ENCODE results near the gene C14orf132.
A peak's percentile ranks its signal among the peaks of the same experiment; 100 is the strongest.

The C14orf132 gene

DNA sequence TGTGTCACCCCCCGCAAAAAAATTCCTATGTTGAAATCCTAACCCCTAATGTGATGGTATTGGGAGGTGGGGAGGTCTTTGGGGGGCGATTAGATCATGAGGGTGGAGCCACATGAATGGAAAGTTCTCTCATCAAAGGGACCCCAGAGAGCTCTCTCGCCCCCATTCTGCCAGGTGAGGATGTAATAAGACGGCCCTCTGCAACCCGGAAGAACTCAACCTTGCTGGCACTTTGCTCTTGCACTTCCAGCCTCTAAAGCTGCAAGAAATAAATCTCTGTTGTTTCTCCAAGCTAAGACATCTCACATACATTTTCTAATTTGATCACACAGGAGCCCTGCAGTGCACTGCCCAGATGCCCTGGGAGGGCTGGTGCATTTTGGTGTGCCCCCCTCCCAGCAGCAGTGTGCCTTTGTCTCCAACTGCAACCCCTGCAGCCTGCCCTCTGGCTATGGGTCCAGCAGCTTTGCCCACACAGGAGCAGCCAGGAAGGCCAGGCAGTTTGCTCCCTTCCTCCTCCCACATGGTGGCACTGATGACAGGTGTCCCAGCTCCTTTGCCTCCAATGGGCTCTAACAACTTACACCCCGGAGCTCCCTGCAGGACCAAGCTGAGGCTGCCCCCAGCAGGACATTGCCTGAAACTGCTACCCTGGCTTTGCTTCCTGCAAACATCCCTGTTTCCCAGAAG, 59.3 kb downstream of the C14orf132 start:
- no peak for DNase-seq (ENCODE audit: low spot score)

DNA sequence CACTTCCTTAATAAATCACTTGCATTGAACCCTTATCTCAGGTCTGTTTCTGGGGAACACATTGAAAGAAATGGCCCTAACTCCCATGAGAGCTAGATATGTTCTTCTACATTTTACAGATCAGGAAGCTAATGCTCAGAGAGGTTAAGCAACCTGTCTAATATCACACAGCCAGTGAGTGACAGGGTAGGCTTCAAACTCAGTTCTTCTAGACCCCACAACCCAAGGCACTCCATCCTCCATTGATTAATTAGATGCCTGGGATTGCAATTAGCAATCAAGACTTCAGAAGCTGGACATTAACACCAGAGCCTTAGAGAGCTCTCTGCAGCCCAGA, 59.8 kb downstream of the C14orf132 start:
- DNase-seq (ENCODE audit: low spot score), result no peak

DNA sequence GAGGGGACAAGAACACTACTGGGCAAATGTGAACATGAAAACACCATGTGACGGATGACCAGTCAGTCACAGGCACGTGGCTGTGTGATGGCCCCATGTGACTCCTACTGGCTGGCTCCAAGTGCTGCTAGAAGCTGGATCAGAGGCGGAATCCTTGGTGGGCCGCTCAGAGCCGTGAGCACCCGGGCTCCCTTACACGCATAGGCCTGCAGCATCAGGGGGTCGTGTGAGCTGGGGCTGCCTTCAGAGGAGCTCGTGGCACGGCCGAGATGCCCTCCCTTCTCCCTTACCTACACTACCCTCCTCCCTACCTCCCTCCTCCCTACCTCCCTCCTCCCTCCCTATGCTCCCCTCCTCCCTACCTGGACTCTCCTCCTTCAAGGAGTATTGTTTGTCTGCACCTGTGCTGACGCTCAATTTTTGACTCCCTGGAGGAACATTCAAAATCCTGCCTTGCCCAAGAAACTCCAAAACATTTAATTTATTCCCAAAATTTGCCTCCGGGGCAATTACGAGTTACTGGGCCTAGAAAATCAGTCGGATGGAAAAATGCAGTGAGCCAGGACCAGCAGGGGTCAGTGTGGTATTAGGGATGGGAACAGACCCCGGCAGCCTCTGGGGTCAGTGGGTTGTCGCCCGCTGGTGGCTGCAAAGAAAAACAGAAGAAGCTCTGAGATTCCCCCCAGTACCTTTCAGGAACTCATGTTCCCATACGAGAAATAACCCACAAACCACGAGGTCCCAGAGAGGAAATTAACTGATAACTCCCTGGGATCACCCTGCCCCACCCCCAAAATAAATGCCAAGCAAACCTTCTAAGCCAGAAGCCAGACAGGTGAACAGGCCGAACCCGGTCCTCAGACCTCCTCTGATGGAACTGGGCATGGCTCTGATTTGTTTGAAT, 61.3 kb downstream of the C14orf132 start:
- DNase-seq (ENCODE audit: low spot score), result peak; percentile 31

DNA sequence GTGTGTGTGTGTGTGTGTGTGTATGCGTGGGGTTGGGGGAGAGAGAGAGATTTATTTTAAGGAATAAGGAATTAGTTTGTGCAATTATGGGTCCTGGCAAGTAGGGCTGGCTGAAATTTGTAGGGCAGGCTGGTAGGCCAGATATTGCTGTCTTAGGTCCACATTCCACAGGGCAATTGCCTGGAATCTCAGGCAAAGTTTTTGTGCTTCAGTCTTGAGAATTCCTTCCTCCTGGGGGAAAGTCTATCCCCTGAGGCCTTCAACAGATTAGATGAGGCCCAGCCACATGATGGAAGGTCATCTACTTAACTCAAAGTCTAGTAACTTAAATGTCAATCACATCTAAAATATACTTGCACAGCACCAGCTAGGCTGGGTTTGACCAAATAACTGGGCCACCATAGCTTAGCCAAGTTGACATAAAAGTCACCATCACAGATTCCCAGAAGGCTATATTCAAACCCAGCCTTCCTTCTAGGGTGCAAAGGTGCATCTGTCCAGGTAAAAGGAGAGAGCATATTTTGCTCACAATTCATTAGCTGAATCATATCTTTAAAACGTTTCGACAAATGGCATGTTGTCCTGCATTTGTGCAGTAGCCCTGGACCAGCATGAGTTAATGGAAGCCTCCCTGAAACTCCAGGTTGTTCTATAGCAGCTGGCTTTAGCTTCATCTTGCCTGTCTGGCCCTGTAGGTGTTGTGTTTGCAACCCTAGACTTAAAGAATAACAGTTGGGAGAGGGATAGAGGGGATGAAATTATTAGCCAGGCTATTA, 63.1 kb downstream of the C14orf132 start:
- no peak for DNase-seq (ENCODE audit: low spot score)

DNA sequence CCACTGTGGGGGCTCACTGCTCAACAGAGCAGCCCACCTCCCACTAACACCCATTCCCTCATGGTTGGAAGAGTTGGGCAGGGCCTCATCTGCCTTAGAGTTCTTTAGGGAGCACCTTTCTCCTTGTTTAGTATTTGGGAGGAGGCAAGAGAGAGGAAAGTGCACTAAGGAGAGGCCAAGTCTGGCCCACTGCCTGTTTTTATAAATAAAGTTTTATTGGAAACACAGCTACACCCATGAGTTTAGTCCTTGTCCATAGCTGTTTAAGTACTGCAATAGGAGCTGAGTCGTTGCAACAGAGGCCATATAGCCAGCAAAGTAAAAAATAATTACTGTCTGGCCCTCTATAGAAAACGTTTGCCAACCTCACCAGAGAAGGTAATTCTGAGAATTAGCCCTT, 63.9 kb downstream of the C14orf132 start:
- DNase-seq (ENCODE audit: low spot score), result no peak

DNA sequence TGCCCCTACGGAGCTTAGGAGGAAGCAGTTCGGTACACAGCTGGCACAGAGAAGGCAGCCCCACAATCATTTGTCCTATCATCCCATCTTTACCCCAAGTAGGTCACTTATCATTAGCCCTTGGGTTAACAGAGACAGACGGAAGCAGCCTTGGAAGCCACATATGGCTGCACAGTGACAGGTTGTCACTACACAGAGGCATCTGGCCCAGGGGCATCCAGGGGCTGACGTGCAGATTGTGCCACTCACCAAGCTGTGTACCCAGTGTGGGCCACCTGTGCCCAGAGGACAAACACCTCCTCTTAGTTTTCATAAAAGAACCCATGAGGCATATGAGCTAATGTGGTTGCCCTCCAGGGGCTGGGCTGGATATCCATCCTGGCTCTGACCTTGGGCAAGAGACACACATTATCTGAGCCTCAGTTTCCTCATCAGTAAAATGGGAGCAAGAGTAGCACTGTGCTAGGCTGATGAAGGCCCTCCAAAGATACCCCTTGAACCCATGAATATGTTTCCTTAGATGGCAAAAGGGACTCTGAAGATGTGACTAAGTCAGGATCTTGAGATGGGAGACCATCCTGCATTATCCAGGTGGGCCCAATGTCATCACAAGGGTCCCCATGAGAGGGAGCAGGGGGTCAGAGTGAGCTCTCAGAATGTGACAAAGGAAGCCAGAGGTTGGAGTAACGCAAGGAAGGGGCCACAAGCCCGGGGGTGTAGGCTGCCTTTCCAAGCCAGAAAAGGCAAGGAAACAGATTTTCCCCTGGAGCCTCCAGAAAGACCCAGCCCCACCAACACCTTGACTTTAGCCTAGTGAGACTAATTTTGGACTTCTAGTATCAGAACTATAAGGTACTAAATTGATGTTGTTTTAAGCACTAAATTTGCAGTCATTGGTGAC, 64.6 kb downstream of the C14orf132 start:
- no peak for DNase-seq (ENCODE audit: low spot score)

DNA sequence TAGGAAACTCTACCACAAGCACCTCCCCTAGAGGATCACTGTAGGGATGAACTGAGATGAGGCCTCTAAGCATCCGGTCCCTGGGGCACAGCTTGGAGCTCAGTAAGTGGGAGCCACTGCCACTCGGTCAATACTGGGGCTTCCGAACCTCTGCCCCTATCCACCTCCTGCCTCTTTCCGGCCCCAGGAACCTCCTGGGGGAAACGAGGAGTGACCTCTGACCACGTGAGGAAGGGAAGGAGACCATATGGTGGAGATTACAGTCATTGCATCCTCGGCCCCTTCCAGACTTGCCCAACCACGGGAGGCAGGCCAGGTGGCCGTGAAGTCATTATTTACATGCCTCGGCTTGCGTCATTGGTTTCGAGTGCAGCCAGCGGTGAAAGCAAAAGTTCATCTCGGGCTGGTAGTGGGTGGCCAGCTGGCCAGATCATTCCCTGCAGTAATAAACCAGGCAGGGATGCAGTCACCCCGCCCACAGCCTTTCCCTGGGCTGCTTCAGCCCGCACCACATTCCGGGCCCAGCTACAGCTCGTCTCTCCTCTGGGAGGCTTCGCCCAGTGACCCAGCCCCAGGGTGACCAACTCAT, 65.4 kb downstream of the C14orf132 start:
- no peak for DNase-seq (ENCODE audit: low spot score)

DNA sequence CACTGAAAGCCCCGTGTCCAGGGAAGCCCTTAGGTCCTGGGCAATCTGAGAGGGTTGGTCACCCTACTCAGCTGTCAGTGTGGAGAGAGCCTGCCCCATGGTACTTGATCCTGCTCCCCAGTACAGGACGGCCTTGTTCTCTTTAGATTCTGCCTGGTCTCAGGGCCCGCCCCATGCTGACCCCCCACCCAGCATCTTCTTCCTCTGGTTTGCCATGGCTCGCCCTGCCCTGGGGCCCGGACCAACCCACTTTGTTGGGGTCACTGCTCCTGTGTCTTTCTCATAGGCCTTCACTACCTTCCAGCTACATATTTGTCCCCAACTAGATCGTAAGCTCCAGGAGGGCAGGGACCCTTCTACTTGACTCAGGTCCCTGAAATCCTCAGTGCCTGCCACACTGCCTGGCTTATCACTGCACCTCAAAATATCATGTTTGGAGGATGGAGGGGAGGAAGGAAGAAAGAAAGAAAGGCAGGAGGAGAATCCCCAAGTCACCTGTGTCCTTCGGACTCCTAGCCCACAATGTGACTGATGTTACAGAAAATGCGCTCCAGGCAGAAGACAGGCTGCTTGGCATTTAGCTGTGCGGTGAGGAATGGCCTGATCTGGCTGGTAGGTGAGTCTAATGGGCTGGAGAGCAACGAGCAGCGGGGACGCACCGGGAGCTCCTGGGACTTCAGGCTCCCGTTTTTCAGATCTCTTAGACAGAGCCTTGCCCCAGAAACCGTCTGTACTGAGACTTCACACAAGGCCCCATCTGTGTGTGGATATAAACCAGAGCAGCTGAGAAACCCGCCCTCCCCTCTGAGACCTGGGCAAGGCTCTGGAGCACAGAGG, 66.1 kb downstream of the C14orf132 start:
- no peak for DNase-seq (ENCODE audit: low spot score)

DNA sequence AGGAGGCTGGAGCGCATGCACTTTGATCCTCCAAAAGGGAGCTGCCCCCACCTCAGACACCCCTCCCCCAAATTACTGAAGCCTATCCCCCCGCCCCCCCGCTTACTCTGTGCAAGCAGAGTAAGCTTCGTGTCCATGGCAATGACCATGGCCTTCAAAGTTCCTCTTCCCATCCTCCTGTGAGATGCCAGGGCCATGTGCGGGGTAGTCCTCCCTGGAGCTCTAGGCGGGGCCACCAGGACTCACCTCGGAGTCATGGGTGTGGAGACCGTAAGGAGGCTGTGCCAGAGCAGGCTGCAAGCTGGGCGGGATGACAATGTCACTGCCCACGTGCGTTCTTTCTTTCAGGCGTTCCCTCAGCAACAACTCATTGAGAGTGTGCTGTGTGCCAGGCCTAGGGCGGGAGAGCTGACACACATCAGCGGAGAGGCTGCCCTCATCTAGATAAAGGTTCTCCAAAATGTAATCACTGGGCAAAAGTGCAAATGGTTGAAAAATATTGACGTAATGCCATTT, 66.8 kb downstream of the C14orf132 start:
- DNase-seq (ENCODE audit: low spot score), result no peak

DNA sequence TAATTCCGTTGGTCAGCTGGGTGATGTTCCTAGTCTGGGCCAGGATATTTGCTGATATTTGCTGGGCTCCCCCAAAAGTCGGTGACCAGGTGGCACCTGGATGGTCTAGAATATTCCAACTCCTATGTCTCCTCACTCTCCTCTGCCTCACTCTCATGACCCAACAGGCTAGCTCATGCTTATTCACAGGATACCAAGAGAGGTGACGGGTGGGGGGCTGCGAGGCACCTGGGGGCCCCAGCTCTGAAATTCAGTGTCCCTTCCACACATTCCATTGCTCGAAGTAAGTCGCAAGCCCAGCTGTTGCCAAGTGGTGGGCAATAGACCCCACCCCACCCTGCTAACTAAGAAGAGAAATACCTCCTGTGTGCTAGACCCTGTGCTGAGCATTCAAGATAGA, 67.7 kb downstream of the C14orf132 start:
- DNase-seq (ENCODE audit: low spot score), result no peak

DNA sequence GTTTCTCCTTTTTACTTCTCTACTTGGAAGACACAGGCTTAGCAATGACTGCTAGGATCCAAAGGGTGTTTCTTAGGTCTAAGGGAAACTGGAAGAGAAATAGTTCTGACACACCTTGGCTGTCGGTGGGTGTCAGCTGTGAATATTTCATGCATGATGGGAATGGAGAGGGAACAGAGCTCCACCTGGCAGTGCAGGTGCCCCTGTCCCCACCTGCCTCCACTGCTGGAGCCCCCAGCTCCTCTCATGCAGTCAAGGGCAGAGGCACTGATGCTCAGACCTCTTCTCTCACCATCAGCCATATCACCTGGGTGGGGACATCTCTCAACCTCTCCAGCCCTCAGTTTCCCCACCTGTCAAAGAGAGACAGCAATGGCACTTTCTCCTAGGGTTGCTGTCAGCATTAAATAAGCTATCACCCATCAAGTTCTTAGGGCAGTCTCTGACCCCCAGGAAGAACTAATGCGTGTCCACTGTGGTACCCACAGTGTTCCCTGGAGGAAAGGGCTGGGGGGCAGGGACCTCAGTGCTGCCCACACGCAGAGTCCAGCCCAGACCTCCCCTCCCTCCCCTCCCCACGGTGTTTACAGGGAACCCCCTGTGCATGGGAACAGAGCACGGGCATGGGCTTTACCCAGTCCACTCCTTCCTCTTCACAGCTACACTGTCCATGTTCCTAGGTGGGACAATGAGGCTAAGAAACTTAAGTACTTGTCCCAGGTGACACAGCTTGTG, 69.1 kb downstream of the C14orf132 start:
- no peak for DNase-seq (ENCODE audit: low spot score)

DNA sequence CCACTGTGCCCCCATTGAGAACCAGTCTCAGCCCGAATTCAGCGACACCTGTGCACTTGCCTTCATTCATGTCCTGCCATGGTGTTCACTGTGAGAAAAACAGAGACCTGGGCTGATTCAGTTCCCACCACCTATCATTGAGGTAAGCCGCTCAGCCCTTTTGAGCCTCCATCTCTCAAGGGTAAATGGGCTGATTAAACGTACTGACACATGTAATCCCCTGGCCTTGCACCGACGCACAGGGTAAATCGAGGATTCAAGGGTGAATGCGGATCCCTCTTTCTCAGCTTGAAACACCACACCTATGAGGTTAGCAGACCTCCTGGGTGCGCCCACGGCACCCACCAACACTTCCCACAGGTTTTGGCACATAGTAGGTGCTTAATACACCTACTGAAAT, 69.7 kb downstream of the C14orf132 start:
- no peak for DNase-seq (ENCODE audit: low spot score)

DNA sequence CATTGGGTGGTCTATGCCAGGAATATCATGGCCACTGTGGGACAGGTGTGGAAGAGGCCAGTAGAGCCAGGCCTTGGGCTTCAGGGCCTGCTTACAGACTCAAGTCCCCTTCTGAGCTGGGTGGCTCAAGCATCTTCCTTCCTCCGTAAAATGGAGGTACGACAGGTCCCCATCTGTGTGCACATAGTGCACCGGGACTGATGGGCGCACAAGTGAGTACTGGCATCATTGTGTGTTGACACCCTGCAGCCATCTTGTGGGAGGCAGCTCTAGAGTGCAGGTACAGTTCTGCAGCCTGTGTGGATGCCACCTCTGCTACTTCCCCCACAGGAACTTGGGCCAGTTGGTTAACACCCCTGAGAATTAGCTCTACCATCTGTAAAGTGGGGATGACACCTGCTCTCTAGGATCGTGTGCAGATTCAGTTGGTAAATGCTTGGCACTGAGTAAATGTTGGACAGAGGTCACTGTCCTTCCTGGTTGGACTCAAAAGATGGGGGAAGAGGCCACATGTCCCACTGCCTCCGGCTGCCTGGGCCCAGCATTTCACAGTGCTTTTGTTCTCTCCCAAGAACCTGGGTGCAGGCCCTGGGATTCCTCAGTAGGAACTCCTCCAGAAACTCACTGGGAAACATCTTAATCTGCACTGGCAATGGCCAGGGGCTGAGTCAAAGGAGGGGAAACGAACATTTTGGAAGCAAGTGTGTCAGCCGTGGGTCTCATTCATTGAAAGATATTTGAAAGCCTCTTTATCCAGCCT, 70.6 kb downstream of the C14orf132 start:
- no peak for DNase-seq (ENCODE audit: low spot score)

DNA sequence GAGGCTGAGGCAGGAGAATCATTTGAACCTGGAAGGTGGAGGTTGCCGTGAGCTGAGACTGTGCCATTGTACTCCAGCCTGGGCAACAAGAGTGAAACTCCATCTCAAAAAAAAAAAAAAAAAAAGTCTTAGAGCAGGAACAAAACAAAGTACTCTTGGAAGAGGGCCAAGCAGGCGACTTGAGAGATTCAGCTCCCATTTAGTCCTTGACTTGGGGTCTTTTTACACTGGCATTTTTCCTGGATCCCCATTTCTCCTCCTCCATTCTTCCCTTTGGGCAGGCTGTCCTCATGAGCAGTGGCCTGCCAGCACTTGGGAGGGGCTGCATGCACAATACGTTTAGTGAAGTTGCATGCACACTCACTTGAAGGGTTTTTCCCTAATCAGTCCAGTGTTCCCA, 72.9 kb downstream of the C14orf132 start:
- no peak for DNase-seq (ENCODE audit: low spot score)

DNA sequence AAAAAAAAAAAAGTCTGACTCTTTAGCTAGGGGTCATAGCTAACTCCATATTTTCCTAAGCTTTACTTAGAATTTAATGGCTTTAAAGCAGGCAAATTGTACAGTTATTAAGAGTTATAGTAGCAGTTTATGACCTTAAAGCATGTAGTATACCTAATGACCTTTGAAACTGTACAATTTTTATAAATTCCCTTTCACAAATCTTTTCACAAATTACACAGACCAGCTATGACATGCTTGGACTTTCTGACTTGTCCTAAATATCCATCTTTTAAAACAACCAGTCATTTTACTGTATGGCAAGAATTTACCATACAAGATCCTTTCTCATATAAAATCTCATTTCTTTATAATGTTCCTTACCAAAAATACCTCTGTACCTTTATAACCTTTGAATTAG, 74.8 kb downstream of the C14orf132 start:
- DNase-seq (ENCODE audit: low spot score), result no peak

DNA sequence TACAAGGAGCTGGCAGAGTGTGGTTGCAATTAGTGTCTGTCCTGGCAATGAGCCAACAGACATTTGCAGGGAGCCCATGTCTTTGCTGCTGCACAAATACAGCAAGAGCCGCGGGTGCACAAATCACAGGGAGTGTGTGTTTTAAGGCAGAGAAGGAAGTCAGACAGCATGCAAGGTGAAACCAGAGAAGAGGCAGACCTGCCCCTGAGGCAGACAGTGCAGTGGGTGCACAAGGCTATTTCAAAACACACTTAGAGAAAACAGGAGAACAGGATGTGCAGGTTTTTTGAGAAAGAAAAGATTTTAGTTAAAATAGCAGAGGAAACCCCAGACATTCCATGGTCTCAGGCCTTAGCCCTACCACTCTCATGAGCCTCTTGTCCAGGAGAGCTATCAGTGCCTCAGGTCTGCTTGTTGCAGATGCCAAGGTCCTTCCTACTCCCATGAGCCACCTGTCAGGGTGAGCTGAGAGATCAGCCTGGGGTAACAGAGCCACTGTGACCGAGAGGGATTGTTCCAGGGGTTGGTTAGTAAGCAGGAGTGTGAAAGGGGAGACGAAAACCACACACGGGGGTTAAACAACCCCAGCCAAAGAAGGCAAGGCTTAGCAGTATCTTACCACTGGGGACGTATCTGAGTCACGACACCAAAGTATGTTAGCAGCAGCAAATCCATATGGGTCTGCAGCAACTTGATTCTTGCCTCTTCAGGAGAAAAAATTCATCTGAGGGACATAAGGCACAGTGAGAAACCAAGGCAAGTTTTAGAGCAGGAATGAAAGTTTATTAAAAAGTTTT, 78.1 kb downstream of the C14orf132 start:
- no peak for DNase-seq (ENCODE audit: low spot score)

DNA sequence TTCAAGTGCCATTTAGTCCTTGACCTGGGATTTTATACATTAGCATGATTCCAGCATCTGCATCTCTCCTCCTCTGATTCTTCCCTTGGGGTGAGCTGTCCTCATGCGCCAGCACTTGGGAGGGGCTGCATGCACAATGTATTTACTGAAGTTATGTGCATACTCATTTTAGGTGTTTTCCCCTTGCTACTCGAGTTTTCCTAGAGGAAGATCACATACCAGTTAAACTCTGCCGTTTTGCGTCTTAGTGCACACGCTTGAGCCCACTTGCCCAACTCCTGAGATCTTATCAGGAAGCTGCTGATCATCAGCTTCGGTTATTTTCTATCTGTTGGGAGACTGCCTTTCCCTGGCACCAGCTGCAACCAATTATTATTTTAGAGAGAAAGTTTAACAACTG, 78.8 kb downstream of the C14orf132 start:
- no peak for DNase-seq (ENCODE audit: low spot score)

DNA sequence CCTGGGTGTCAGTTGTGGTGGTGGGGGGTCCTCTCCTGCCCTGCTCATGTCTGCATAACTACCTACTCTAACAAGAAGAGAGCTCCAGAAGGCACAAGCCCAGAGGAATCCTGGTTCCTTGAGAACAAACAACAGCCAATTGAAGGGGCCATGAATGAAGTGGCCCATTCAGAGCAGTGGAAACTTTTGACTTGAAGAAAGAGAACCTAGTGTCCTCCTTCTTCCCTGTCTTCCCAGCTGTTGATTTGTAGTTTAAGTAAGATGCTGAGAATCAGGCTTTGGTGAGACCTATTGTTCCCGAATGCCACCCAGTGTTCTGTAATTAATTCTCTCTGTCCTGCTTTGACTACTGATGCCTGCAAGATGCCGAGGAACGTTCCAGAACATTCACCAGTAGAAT, 79.2 kb downstream of the C14orf132 start:
- no peak for DNase-seq (ENCODE audit: low spot score)

All from germinal center (tissue), 1 donor.